Upper lobe of left lung (tissue), 4 donors: ENCODE measurements around the gene TCF7L1.

Experiments
- CTCF ChIP-seq, 6 experiments: fragments of 450-650 bp in 4 of 6; fragments of 200-600 bp in 2 of 6; sonication (generic) in 2 of 6; IDR thresholded peaks; one replicate each; pipeline ENCODE4 v1.5.1; 2016 to 2019; ENCODE audit warnings: antibody characterized with exemption in 6 of 6
- EP300 ChIP-seq, 4 donors: sonication (generic); formaldehyde crosslinking; IDR thresholded peaks; one replicate each; pipeline ENCODE4 v1.5.1; 2017; ENCODE audit warnings: antibody characterized with exemption in 4 of 4, control low read depth in 2 of 4
- POLR2A ChIP-seq, 4 donors: fragments of 450-650 bp; IDR thresholded peaks; one replicate each; pipeline ENCODE4 v1.5.1; 2016 to 2017; ENCODE audit warnings: antibody characterized with exemption in 4 of 4, mild to moderate bottlenecking in 2 of 4
- POLR2AphosphoS5 ChIP-seq, 2 donors: sonication (generic); formaldehyde crosslinking; IDR thresholded peaks; one replicate each; pipeline ENCODE4 v1.5.1; 2017; ENCODE audit warnings: antibody characterized with exemption in 2 of 2

- no peak for TF ChIP-seq CTCF (IDR thresholded peaks at IDR 0.05)
- no peak for TF ChIP-seq POLR2AphosphoS5 (IDR thresholded peaks at IDR 0.05)
- TF ChIP-seq POLR2A (IDR thresholded peaks at IDR 0.05), result no peak
- TF ChIP-seq EP300 (IDR thresholded peaks at IDR 0.05), result no peak
Measured at GRCh38 chr2:85353876-85354285, 220.7 kb downstream of the TCF7L1 start.
